GM12878 (cell line): ENCODE data around the gene RALGAPA2. TPM values are rescaled to one million over a fixed set of nuclear protein-coding genes. Genes with fewer than 3 reads are reported as not detected.
A peak's percentile ranks its signal among the peaks of the same experiment; 100 is the strongest.

Experiments
- ATAC-seq: fragments of 200-7000 bp; cut with Tn5 transposase; 3 replicates; pipeline ENCODE4 v1.9.1; 2020; ENCODE audit warnings: mild to moderate bottlenecking, moderate library complexity
- BruUV-seq: library from RNA; stranded (reverse); fragments of 400-500 nt; replicated peaks from 2 replicates; lab custom pipeline; 2021; lab: Mats Ljungman, UMichigan
- CTCF ChIA-PET: fragments of 300-600 bp; sonication (Branson Sonifier 250); formaldehyde crosslinking; extraction: SDS; loops from one replicate; lab custom pipeline; 2021; ENCODE audit warnings: inconsistent platforms; lab: Yijun Ruan, JAX
- POLR2A ChIA-PET: fragments of 350-600 bp; formaldehyde crosslinking; extraction: SDS; loops from one replicate; lab custom pipeline; 2021; ENCODE audit warnings: inconsistent platforms; lab: Charles Lee
- RAD21 ChIA-PET: fragments of 300-600 bp; sonication (Branson Sonifier 250); formaldehyde crosslinking; loops from one replicate; lab custom pipeline; 2023; ENCODE audit warnings: antibody characterized with exemption; ENCODE audit not compliant: unreplicated experiment; lab: Charles Lee
- SMC1A ChIA-PET: fragments of 300-600 bp; sonication (Branson Sonifier 250); formaldehyde crosslinking; loops from one replicate; lab custom pipeline; 2023; ENCODE audit not compliant: unreplicated experiment, uncharacterized antibody; lab: Charles Lee
- DNase-seq: peaks from one replicate; pipeline ENCODE4 v3.0.0-alpha.2; 2011; ENCODE audit warnings: low read depth, low spot score
- FAIRE-seq: peaks from 3 replicates; lab custom pipeline; 2011; peaks lifted over from hg19 to GRCh38; lab: Jason Lieb, UNC
- H2AFZ ChIP-seq: 2 replicates; pipeline ENCODE4 v1.6.0; 2011; ENCODE audit warnings: low read depth, low read length, control low read depth; ENCODE audit not compliant: control insufficient read depth
- H3K27ac ChIP-seq: 2 replicates; pipeline ENCODE4 v1.5.1; 2011; ENCODE audit warnings: control low read depth; ENCODE audit not compliant: control insufficient read depth, insufficient read depth
- H3K27me3 ChIP-seq, 2 experiments: replicated peaks in 1 of 2; 2 replicates each; pipeline versions ENCODE4 v1.6.0 to v1.6.1; 2011; ENCODE audit warnings: low read length in 1 of 2; ENCODE audit not compliant: control insufficient read depth in 2 of 2, insufficient read depth in 2 of 2
- H3K36me3 ChIP-seq, 2 experiments: 2 replicates each; pipeline ENCODE4 v1.5.1; 2011; ENCODE audit warnings: low read length in 1 of 2; ENCODE audit not compliant: control insufficient read depth in 2 of 2, insufficient read depth in 2 of 2
- H3K4me1 ChIP-seq: 2 replicates; pipeline ENCODE4 v1.6.1; 2011; ENCODE audit warnings: mild to moderate bottlenecking, low read length, moderate library complexity, mixed read lengths; ENCODE audit not compliant: control insufficient read depth, insufficient read depth
- H3K4me2 ChIP-seq: 2 replicates; pipeline ENCODE4 v1.6.0; 2011; ENCODE audit warnings: control low read depth; ENCODE audit not compliant: control insufficient read depth, insufficient read depth
- H3K4me3 ChIP-seq: fragments of 200-600 bp; sonication (generic); 2 replicates; pipeline ENCODE4 v1.5.1; 2016
- H3K79me2 ChIP-seq: 2 replicates; pipeline ENCODE4 v1.6.0; 2011; ENCODE audit warnings: low read length; ENCODE audit not compliant: control insufficient read depth, insufficient read depth
- H3K9ac ChIP-seq: 2 replicates; pipeline ENCODE4 v1.8.0; 2011; ENCODE audit warnings: low read length, control low read depth, mixed read lengths; ENCODE audit not compliant: control insufficient read depth, insufficient read depth
- H3K9me3 ChIP-seq: replicated peaks from 3 replicates; pipeline ENCODE4 v1.5.1; 2011; ENCODE audit warnings: mild to moderate bottlenecking, low read length; ENCODE audit not compliant: control insufficient read depth, insufficient read depth
- H4K20me1 ChIP-seq: 2 replicates; pipeline ENCODE4 v1.6.0; 2011; ENCODE audit not compliant: control insufficient read depth, insufficient read depth
- BHLHE40 ChIP-seq, 2 experiments: fragments of 450-650 bp in 1 of 2; IDR thresholded peaks; 2 replicates each; pipeline ENCODE4 v1.6.1; 2011 to 2017; ENCODE audit warnings: low read depth in 2 of 2, borderline replicate concordance in 1 of 2, improper control_type of control experiment in 1 of 2, low read length in 1 of 2, mild to moderate bottlenecking in 1 of 2
- CHD1 ChIP-seq: IDR thresholded peaks from 2 replicates; pipeline ENCODE4 v1.6.1; 2012; ENCODE audit warnings: low read depth, low read length, improper control_type of control experiment
- HCFC1 ChIP-seq: fragments of 150-350 bp; IDR thresholded peaks from 2 replicates; pipeline ENCODE4 v1.6.1; 2014; ENCODE audit warnings: low read length
- KAT2A ChIP-seq: conservative IDR thresholded peaks from 2 replicates; pipeline ENCODE4 v1.6.1; 2011; ENCODE audit warnings: low read depth, low read length; ENCODE audit not compliant: control insufficient read depth
- NRF1 ChIP-seq: conservative IDR thresholded peaks from 2 replicates; pipeline ENCODE4 v1.6.1; 2011; ENCODE audit warnings: mild to moderate bottlenecking, low read depth, low read length, improper control_type of control experiment
- PRDM15 ChIP-seq: fragments of 450-650 bp; formaldehyde crosslinking; IDR thresholded peaks from 2 replicates; pipeline ENCODE4 v1.4.0; 2020; ENCODE audit warnings: mild to moderate bottlenecking, moderate library complexity
- SREBF1 ChIP-seq: IDR thresholded peaks from 2 replicates; pipeline ENCODE4 v1.6.1; 2012; ENCODE audit warnings: mild to moderate bottlenecking, low read length
- WGBS: methylation state at CpG from one replicate; pipeline ENCODE4 v1.1.6; 2016; ENCODE audit warnings: low lambda C conversion rate; ENCODE audit not compliant: insufficient replicate concordance, insufficient coverage; ENCODE audit errors: missing lambda C conversion rate; 5-methylcytosine and 5-hydroxymethylcytosine counted together
- in situ Hi-C: fragments of 300-500 bp; cut with MboI; formaldehyde crosslinking; loops from 9 replicates; pipeline ENCODE4 v1.14.3; 2018; ENCODE audit warnings: mixed read lengths
- intact Hi-C: fragments of 100-400 bp; cut with micrococcal nuclease; formaldehyde crosslinking; loops from one replicate; pipeline ENCODE4 v1.14.2; 2022; ENCODE audit not compliant: unreplicated experiment
- polyA plus RNA-seq, 11 experiments: library from polyadenylated mRNA; depleted of rRNA in 4 of 11; unstranded in 6 of 11; stranded (reverse) in 5 of 11; fragments of >200 nt; fragmentation: Nextera tagmentation in 4 of 11; fragmentation: Illumina TruSeq in 1 of 11; extraction: Ambion mirVana in 4 of 11; extraction: Trizol in 1 of 11; gene quantifications; 1 replicate in 1 of 11; 2 replicates in 10 of 11; pipeline versions ENCODE4 v1.2.1 to v1.2.3, GENCODE V29; 2011 to 2016; ENCODE audit warnings: inconsistent platforms in 2 of 11, missing spikeins in 2 of 11, low read depth in 1 of 11
- total RNA-seq, 4 experiments: library from RNA; depleted of rRNA in 3 of 4; stranded (reverse); fragments of >200 nt in 3 of 4; fragmentation: Illumina TruSeq in 1 of 4; extraction: Trizol in 1 of 4; gene quantifications; 2 replicates each; pipeline versions ENCODE4 v1.2.1 to v1.2.3, GENCODE V29; 2013 to 2021
- TF ChIP-seq, protein P1 (sequence below): fragments of 450-650 bp; IDR thresholded peaks from 2 replicates; pipeline ENCODE4 v1.6.1; 2017; ENCODE audit warnings: mild to moderate bottlenecking, moderate library complexity
- TF ChIP-seq, protein P2 (sequence below): fragments of 450-650 bp; IDR thresholded peaks from 2 replicates; pipeline ENCODE4 v1.6.1; 2014; ENCODE audit warnings: mild to moderate bottlenecking

The RALGAPA2 gene
- total and polyA plus RNA-seq, 10 of the 15 experiments (the other 5 are each of a cell fraction or from before 2014, with no cell fraction given) = 2.9 to 29.4 (median 19.6) TPM

- TF ChIP-seq, protein P1, sequence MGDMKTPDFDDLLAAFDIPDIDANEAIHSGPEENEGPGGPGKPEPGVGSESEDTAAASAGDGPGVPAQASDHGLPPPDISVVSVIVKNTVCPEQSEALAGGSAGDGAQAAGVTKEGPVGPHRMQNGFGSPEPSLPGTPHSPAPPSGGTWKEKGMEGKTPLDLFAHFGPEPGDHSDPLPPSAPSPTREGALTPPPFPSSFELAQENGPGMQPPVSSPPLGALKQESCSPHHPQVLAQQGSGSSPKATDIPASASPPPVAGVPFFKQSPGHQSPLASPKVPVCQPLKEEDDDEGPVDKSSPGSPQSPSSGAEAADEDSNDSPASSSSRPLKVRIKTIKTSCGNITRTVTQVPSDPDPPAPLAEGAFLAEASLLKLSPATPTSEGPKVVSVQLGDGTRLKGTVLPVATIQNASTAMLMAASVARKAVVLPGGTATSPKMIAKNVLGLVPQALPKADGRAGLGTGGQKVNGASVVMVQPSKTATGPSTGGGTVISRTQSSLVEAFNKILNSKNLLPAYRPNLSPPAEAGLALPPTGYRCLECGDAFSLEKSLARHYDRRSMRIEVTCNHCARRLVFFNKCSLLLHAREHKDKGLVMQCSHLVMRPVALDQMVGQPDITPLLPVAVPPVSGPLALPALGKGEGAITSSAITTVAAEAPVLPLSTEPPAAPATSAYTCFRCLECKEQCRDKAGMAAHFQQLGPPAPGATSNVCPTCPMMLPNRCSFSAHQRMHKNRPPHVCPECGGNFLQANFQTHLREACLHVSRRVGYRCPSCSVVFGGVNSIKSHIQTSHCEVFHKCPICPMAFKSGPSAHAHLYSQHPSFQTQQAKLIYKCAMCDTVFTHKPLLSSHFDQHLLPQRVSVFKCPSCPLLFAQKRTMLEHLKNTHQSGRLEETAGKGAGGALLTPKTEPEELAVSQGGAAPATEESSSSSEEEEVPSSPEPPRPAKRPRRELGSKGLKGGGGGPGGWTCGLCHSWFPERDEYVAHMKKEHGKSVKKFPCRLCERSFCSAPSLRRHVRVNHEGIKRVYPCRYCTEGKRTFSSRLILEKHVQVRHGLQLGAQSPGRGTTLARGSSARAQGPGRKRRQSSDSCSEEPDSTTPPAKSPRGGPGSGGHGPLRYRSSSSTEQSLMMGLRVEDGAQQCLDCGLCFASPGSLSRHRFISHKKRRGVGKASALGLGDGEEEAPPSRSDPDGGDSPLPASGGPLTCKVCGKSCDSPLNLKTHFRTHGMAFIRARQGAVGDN = 0 out of 2 replicates have a peak, but pooled peaks have one; percentile 22
- TF ChIP-seq BHLHE40 (IDR thresholded peaks at IDR 0.05; ENCODE audit: borderline replicate concordance in 1 of 2, low read depth in 2 of 2, low read length in 1 of 2) = peak in 1 of 2 experiments; percentile 42; a peak in 1 of 4 replicates
Measured at GRCh38 chr20:20734475-20734948, 22.1 kb upstream of the RALGAPA2 start (continued).

- Histone ChIP-seq H3K27me3 (no peaks in the 10 kb centered on the region), H3K27ac (peak overlapping the region; percentile 17), H2AFZ (peak overlapping the region; percentile 84), H3K9ac (no peak overlapping the region), H3K4me1 (peaks cover 21% of the 10 kb centered on the region), H3K9me3 (no peaks in the 10 kb centered on the region), H3K4me3 (no peak overlapping the region), H3K79me2 (no peaks in the 10 kb centered on the region), H3K36me3 (no peaks in the 10 kb centered on the region), H4K20me1 (no peaks in the 10 kb centered on the region), H3K4me2 (peak overlapping the region; percentile 19; the same call in 1 of the 2 replicates)
- SMC1A ChIA-PET = interaction anchor here (1.0 to 1.5 kb wide), 4 partner anchors 10 to 65 kb away, joined by 3 to 4 read pairs (median 3); no protein-coding TSS in a partner anchor
- ATAC-seq = peak; percentile 12
- intact Hi-C loops (loop anchor here (5.0 kb wide), 1 partner anchor 88 kb away; no protein-coding TSS in a partner anchor), in situ Hi-C loops (no loop called here)
- 93% methylated on average over 1 of the region's 1 CpG for WGBS
- no peak for TF ChIP-seq KAT2A
- no peak for TF ChIP-seq HCFC1
- TF ChIP-seq SREBF1 = no peak
- TF ChIP-seq, protein P2, sequence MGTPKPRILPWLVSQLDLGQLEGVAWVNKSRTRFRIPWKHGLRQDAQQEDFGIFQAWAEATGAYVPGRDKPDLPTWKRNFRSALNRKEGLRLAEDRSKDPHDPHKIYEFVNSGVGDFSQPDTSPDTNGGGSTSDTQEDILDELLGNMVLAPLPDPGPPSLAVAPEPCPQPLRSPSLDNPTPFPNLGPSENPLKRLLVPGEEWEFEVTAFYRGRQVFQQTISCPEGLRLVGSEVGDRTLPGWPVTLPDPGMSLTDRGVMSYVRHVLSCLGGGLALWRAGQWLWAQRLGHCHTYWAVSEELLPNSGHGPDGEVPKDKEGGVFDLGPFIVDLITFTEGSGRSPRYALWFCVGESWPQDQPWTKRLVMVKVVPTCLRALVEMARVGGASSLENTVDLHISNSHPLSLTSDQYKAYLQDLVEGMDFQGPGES = no peak
- no peak for TF ChIP-seq PRDM15 (CRISPR knock-in tag)
- no peak for TF ChIP-seq CHD1
- TF ChIP-seq NRF1 = no peak
- DNase-seq = no peak
- CTCF ChIA-PET = interaction anchor here (0.8 kb wide), 1 partner anchor 91 kb away, joined by 3 read pairs; no protein-coding TSS in a partner anchor
- BruUV-seq = no TSS peak
- RAD21 ChIA-PET = interaction anchor here (1.3 kb wide), 1 partner anchor 53 kb away, joined by 4 read pairs; no protein-coding TSS in a partner anchor
- POLR2A ChIA-PET = no interaction called here
- FAIRE-seq = no peak
Measured at GRCh38 chr20:20733943-20734342, 21.5 kb upstream of the RALGAPA2 start.
